ENCODE results near the gene NWD2.

Gene NWD2

GRCh38 chr4:37436546-37436945, 192.0 kb downstream of the NWD2 start:
- no peak for TF ChIP-seq SIN3A (IDR thresholded peaks at IDR 0.05; ENCODE audit: borderline replicate concordance, insufficient read depth, low read length)
- no peak for TF ChIP-seq POLR2AphosphoS5 (IDR thresholded peaks at IDR 0.05; ENCODE audit: low read depth, low read length)

- TF ChIP-seq SIN3A (IDR thresholded peaks at IDR 0.05; ENCODE audit: borderline replicate concordance, insufficient read depth, low read length) (no peak), TAF1 (IDR thresholded peaks at IDR 0.05; ENCODE audit: borderline replicate concordance, insufficient read depth, low read length) (no peak), POLR2AphosphoS5 (IDR thresholded peaks at IDR 0.05; ENCODE audit: low read depth, low read length) (no peak), REST (IDR thresholded peaks at IDR 0.05; ENCODE audit: insufficient read depth in 1 of 2, low read depth in 2 of 2, low read length in 2 of 2) (no peak), FOXP2 (optimal IDR thresholded peaks at IDR 0.05; ENCODE audit: borderline replicate concordance, extremely low read depth, extremely low read length, insufficient read depth) (no peak)
Observed at GRCh38 chr4:37437163-37437562, 192.6 kb downstream of the NWD2 start.

GRCh38 chr4:37438564-37439279, 194.2 kb downstream of the NWD2 start:
- TF ChIP-seq POLR2AphosphoS5 (IDR thresholded peaks at IDR 0.05; ENCODE audit: low read depth, low read length) = no peak
- TF ChIP-seq TAF1 (IDR thresholded peaks at IDR 0.05; ENCODE audit: borderline replicate concordance, insufficient read depth, low read length) = no peak
- no peak for TF ChIP-seq FOXP2 (optimal IDR thresholded peaks at IDR 0.05; ENCODE audit: borderline replicate concordance, extremely low read depth, extremely low read length, insufficient read depth)
- TF ChIP-seq REST (IDR thresholded peaks at IDR 0.05; ENCODE audit: insufficient read depth in 1 of 2, low read depth in 2 of 2, low read length in 2 of 2) = no peak
- no peak for TF ChIP-seq SIN3A (IDR thresholded peaks at IDR 0.05; ENCODE audit: borderline replicate concordance, insufficient read depth, low read length)

GRCh38 chr4:37439809-37440474, 195.4 kb downstream of the NWD2 start:
- TF ChIP-seq FOXP2 (optimal IDR thresholded peaks at IDR 0.05; ENCODE audit: borderline replicate concordance, extremely low read depth, extremely low read length, insufficient read depth) (no peak), TAF1 (IDR thresholded peaks at IDR 0.05; ENCODE audit: borderline replicate concordance, insufficient read depth, low read length) (no peak)

GRCh38 chr4:37440501-37440900, 196.0 kb downstream of the NWD2 start:
- no peak for TF ChIP-seq TAF1 (IDR thresholded peaks at IDR 0.05; ENCODE audit: borderline replicate concordance, insufficient read depth, low read length)
- TF ChIP-seq FOXP2 (optimal IDR thresholded peaks at IDR 0.05; ENCODE audit: borderline replicate concordance, extremely low read depth, extremely low read length, insufficient read depth) = no peak
- no peak for TF ChIP-seq SIN3A (IDR thresholded peaks at IDR 0.05; ENCODE audit: borderline replicate concordance, insufficient read depth, low read length)
- TF ChIP-seq REST (IDR thresholded peaks at IDR 0.05; ENCODE audit: insufficient read depth in 1 of 2, low read depth in 2 of 2, low read length in 2 of 2) = no peak
- no peak for TF ChIP-seq POLR2AphosphoS5 (IDR thresholded peaks at IDR 0.05; ENCODE audit: low read depth, low read length)

Measured in PFSK-1 (cell line).